NT2/D1 (cell line): Measurements from ENCODE around the gene RAB9A.

Experiments
- DNase-seq: peaks from one replicate; pipeline ENCODE4 v3.0.0-alpha.2; 2011; ENCODE audit warnings: low read depth, low spot score
- H3K27me3 ChIP-seq: 2 replicates; pipeline ENCODE4 v1.6.0; 2011; ENCODE audit warnings: mild to moderate bottlenecking; ENCODE audit not compliant: insufficient read length, insufficient read depth
- H3K36me3 ChIP-seq: 2 replicates; pipeline ENCODE4 v1.6.1; 2011; ENCODE audit warnings: mild to moderate bottlenecking, low read length, mixed read lengths; ENCODE audit not compliant: insufficient read depth, insufficient read length
- H3K4me1 ChIP-seq: 2 replicates; pipeline ENCODE4 v1.5.1; 2011; ENCODE audit not compliant: insufficient read depth, insufficient read length
- H3K4me3 ChIP-seq: 2 replicates; pipeline ENCODE4 v1.5.1; 2011; ENCODE audit warnings: low read depth; ENCODE audit not compliant: insufficient read length
- H3K9ac ChIP-seq: 2 replicates; pipeline ENCODE4 v1.6.0; 2011; ENCODE audit warnings: low read depth; ENCODE audit not compliant: insufficient read length
- H3K9me3 ChIP-seq: 2 replicates; pipeline ENCODE4 v1.5.1; 2011; ENCODE audit warnings: mild to moderate bottlenecking, low read length; ENCODE audit not compliant: insufficient read depth
- SUZ12 ChIP-seq: IDR thresholded peaks from 2 replicates; pipeline ENCODE4 v1.6.1; 2011; ENCODE audit not compliant: insufficient read length, insufficient read depth; ENCODE audit errors: extremely low read depth
- YY1 ChIP-seq: IDR thresholded peaks from 2 replicates; pipeline ENCODE4 v1.6.1; 2011; ENCODE audit not compliant: insufficient read length, insufficient read depth
- ZNF274 ChIP-seq: IDR thresholded peaks from 2 replicates; pipeline ENCODE4 v1.6.1; 2011; ENCODE audit warnings: mild to moderate bottlenecking, low read depth, low read length

Gene RAB9A

GRCh38 chrX:13703135-13703534 is 14.2 kb downstream of the RAB9A start:
- no peak for DNase-seq
- Histone ChIP-seq H3K9ac (no peak overlapping the region), H3K4me3 (no peak overlapping the region), H3K9me3 (no peaks in the 10 kb centered on the region), H3K36me3 (peaks cover 36% of the 10 kb centered on the region), H3K4me1 (no peaks in the 10 kb centered on the region), H3K27me3 (no peaks in the 10 kb centered on the region)
- TF ChIP-seq YY1 (no peak), ZNF274 (no peak), SUZ12 (no peak)

- Histone ChIP-seq H3K4me3 (no peak overlapping the region), H3K9me3 (no peaks in the 10 kb centered on the region), H3K36me3 (peaks cover 36% of the 10 kb centered on the region), H3K9ac (no peak overlapping the region), H3K4me1 (no peaks in the 10 kb centered on the region), H3K27me3 (no peaks in the 10 kb centered on the region)
- DNase-seq = no peak
- TF ChIP-seq YY1 = no peak
- no peak for TF ChIP-seq ZNF274
- no peak for TF ChIP-seq SUZ12
Observed at GRCh38 chrX:13703589-13703988, 14.7 kb downstream of the RAB9A start.

GRCh38 chrX:13711141-13711540 is 22.2 kb downstream of the RAB9A start:
- Histone ChIP-seq H3K4me1 (no peaks in the 10 kb centered on the region), H3K4me3 (no peak overlapping the region), H3K36me3 (peaks cover 53% of the 10 kb centered on the region), H3K9me3 (no peaks in the 10 kb centered on the region), H3K9ac (no peak overlapping the region), H3K27me3 (no peaks in the 10 kb centered on the region)
- TF ChIP-seq YY1 (no peak), SUZ12 (no peak), ZNF274 (no peak)
- DNase-seq = no peak

GRCh38 chrX:13716455-13716854 is 27.5 kb downstream of the RAB9A start:
- DNase-seq = no peak
- TF ChIP-seq YY1 = no peak
- TF ChIP-seq SUZ12 = no peak
- peaks cover 72% of the 10 kb centered on the region for H3K36me3 ChIP-seq
- no peaks in the 10 kb centered on the region for H3K4me1 ChIP-seq
- no peaks in the 10 kb centered on the region for H3K27me3 ChIP-seq
- no peaks in the 10 kb centered on the region for H3K9me3 ChIP-seq
- no peak overlapping the region for H3K9ac ChIP-seq
- no peak overlapping the region for H3K4me3 ChIP-seq

- peaks cover 68% of the 10 kb centered on the region for H3K36me3 ChIP-seq
Observed at GRCh38 chrX:13716905-13717304, 28.0 kb downstream of the RAB9A start.

GRCh38 chrX:13717700-13718472 is 29.0 kb downstream of the RAB9A start:
- Histone ChIP-seq H3K4me3 (no peak overlapping the region), H3K36me3 (peaks cover 66% of the 10 kb centered on the region), H3K9me3 (no peaks in the 10 kb centered on the region), H3K27me3 (no peaks in the 10 kb centered on the region), H3K9ac (no peak overlapping the region), H3K4me1 (no peaks in the 10 kb centered on the region)
- TF ChIP-seq SUZ12 = no peak
- no peak for TF ChIP-seq ZNF274
- TF ChIP-seq YY1 = no peak
- DNase-seq = no peak

More at GRCh38 chrX:13716905-13717304, 28.0 kb downstream of the RAB9A start:
- no peak overlapping the region for H3K9ac ChIP-seq
- no peak for TF ChIP-seq SUZ12
- TF ChIP-seq YY1 = no peak
- no peak for TF ChIP-seq ZNF274
- no peaks in the 10 kb centered on the region for H3K9me3 ChIP-seq
- DNase-seq = no peak
- H3K4me1 ChIP-seq = no peaks in the 10 kb centered on the region
- H3K4me3 ChIP-seq = no peak overlapping the region
- no peaks in the 10 kb centered on the region for H3K27me3 ChIP-seq

- Histone ChIP-seq H3K4me1 (no peaks in the 10 kb centered on the region), H3K4me3 (no peak overlapping the region), H3K27me3 (no peaks in the 10 kb centered on the region), H3K9me3 (no peaks in the 10 kb centered on the region), H3K9ac (no peak overlapping the region), H3K36me3 (peaks cover 74% of the 10 kb centered on the region)
- TF ChIP-seq YY1 (no peak), SUZ12 (no peak), ZNF274 (no peak)
- no peak for DNase-seq
Observed at GRCh38 chrX:13719192-13719856, 30.4 kb downstream of the RAB9A start.
